NOMO-1 treated with DMSO at 0.1 percent for 48 hours (cell line): ENCODE results near the gene TNFSF13B.
"Not testable (repeated sequence)": the region's sequence is repeated elsewhere in the genome, so short reads cannot be mapped to it uniquely, and the experiment has no call there.

ENCODE experiments used
- DNase-seq: peaks from one replicate; lab custom pipeline; 2025; ENCODE audit not compliant: unreplicated experiment; lab: John Stamatoyannopoulos, UW

The TNFSF13B gene

DNA sequence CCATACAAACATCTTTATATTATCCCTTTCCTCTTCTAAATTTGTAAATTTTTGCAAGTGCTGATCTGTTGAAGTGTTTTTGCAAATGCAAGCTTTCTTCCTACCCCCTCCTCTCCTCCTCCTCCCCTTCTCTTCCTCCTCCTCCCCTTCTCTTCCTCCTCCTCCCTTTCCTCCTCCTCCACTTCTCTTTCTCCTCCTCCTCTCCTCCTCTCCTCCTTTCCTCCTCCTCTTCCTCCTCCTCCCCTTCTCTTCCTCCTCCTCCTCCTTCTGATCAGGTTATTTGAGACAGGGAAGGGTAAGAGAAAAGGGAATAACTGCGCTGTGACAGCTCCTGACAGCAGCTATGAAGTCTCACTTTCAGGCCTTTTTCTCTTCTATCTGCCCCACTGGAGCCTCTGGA lies 8.9 kb downstream of the TNFSF13B start:
- DNase-seq, result no peak

DNA sequence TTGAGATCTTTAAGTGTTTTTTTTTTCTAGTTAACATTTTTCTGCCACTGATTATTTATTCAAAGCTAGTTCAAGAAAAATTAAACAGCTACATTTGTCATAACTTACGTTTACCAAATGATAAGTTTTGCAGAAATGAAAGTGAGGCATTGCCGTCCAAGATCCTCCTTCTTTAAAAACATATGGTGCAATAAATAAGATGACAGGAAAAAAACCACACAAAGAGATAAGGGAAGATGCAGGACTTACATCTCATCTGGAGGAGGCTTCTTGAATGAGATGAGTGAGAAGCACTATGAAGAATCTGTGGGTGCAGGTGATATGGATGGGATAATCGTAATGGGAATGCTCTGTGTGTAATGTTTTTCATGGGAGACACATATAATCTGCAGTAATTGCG lies 12.4 kb downstream of the TNFSF13B start:
- DNase-seq, result peak; percentile 83

DNA sequence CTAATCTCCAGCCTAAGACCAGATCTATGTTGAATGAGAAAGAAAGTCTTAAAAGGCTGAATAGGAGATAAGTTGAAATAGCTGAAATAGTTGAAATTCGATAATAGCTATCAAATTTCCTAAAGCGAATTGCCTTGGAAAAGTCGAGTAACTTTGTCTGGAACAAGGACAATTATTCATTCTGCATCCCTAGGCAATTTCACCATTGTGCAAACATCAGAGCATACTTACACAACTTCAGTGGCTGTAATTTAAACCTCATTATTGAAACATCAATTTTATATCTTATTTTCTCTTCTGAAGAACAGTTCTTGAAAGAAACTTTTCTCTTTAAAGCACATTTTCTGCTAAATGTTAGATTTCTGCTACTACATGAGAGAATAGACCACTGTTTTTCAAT lies 13.6 kb downstream of the TNFSF13B start:
- DNase-seq, result peak; percentile 11

DNA sequence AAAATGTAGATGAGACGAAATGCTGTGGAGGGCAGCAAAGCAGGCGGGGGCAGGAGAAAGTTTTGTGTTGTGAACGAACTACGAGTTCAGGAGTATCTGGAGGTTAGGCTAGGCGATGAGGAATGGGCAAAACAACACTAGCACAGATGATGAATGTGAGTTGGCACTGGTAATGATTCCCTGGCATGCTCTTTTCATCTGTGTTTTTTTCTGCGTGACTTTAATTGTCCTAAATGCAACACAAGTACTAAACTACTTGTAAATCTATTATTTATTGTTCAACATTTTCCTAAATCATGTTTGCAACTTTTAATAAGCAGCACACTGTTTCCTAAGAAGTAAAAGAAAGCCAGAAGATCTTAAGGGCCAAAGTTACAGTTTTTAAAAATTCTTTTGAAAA lies 19.2 kb downstream of the TNFSF13B start:
- DNase-seq, result no peak

DNA sequence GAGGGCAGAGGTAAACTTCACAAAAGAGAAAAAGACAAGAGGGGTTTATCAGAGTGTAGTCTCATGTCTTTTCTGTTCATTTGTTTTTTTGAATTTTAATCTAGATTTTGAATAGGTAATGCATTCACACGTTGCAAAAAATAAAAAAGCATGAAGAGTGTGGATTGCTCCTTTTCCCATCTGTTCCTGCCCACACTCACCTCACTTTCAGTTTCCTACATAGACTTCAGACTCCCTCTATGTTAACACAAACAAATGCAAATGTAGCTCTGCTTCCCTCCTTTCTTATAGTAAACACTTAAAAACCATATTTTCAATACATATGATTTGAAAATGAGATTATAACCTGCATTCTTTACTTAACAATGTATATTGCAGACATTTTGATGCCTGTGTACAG lies 20.3 kb downstream of the TNFSF13B start:
- DNase-seq, result no peak

DNA sequence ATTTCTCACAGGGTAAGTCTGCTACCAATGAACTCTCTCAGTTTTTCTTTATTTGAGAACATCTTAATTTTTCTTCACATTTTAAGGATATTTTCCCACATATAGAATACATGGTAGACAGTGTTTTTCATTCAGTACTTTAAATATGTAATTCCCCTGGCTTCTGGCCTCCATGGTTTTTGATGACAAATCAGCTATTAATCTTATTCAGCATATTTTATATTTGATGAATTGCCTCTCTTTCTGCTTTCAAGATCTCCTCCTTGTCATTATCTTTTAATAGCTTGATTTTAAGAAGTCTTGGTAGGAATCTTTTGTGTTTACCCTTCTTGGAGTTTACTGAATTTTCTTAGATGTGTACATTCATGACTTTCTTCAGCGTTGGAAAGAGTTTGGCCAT lies 27.6 kb downstream of the TNFSF13B start:
- no peak for DNase-seq

DNA sequence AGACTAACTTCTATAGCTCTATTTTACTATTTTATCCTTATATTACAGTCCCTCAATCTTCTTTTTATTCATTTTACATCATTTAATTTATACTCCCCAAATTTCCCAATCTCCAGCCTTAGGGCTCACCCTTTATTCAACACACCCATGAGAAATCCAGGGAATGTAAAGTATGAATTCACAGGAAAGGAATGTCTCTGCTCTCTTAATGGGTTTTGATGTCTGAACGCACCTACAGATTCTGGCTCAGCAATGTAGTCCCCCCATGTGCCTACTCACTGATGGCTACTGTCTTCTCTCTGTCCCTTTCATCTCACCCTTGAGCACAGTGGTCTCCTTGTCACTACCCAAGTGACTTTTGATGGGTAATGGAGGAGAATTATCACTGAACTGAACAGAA lies 32.8 kb downstream of the TNFSF13B start:
- no peak for DNase-seq

DNA sequence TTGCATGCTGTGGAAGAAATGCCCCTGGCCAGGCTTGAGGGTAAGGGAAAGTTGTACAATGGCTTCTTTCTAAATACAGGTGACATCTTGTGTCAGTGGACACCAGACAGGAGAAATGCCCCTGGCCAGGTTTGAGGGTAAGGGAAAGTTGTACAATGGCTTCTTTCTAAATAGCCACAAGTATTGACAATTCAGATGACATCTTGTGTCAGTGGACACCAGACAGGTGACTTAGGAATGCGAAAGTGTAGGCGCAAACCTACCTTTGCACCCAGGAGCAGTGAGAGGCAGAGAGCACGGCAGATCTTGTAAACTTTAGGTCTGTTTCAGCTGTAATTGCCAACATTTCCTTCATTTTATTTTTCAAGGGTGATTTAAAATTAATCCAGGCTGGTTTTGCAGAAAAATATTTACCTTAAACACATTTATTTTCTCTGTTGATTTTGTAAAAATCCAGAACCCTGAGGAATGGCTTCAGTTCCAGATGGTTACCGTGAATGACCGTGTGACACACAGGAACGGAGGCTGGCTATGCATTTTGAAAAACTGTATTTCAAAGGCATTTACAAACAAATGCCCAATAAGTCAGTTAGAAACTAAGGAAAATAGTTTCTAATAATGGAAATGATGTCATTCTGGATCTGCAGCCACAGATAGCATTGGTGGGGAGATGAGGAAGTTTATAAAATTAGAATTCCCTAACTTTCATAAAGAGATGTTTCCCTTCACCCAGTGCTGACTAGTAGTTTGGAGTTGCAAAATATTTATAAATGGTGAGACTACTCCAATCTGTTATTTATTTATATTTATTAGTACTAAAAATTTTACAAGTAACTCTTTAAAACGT lies 34.9 kb downstream of the TNFSF13B start:
- DNase-seq, result no peak

DNA sequence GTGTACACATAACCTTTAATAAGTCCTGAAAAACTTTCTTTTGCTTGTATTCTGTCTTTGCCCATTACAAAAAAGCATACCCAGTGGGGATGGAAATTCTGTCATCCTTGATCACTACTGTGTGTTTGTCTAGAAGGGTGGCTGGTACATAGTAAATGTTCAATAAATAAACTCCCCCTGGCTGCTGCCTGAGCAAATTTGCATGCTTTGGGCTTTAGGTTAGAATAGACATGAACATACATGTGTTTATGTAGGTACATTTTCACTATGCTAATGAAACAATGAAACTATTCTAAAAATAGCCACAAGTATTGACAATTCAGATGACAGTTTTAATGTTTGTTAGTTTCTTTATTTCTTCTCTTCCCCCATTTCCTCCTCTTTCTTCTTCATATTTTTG lies 36.1 kb downstream of the TNFSF13B start:
- DNase-seq, result no peak

DNA sequence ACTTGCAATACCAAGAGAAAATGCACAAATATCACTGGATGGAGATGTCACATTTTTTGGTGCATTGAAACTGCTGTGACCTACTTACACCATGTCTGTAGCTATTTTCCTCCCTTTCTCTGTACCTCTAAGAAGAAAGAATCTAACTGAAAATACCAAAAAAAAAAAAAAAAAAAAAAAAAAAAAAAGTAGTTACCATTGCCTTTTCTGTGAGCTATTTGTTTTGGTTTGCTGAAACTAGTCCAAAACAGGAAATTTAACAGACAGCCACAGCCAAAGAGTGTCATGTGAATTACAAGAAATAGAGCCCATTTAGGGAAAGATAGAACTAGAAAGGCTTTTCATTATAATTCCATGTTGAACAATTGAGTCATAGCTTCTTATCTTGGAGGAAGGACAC lies 37.3 kb downstream of the TNFSF13B start:
- DNase-seq, result no peak

DNA sequence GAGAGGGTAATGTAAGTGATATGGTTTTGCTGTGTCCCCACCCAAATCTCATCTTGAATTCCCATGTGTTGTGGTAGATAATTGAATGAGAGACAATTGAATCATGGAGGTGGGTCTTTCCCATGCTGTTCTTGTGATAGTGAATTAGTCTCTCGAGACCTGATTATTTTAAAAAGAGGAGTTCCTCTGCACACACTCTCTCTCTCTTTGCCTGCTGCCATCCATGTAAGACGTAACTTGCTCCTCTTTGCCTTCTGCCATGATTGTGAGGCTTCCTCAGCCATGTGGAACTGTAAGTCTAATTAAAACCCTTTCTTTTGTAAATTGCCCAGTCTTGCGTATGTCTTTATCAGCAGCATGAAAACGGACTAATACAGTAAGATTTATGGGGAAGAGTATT lies 42.1 kb downstream of the TNFSF13B start:
- not testable (repeated sequence) for DNase-seq

DNA sequence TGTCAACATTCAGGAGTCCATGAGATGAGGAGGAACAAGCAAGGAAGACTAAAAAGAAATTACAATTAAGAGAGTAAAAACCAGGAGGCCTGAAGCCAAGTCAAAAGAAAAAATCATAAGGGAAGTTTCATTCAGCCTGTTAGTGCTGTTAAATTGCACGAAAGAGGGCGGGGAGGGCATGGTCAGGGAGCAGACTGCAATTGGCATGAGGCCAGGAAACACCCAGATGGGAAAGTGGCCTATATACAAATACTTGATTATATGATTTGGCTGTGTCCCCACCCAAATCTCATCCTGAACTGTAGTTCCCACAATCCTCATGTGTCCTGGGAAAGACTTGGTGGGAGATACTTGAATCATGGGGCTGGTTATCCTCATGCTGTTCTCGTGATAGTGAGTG lies 43.9 kb downstream of the TNFSF13B start:
- no peak for DNase-seq

DNA sequence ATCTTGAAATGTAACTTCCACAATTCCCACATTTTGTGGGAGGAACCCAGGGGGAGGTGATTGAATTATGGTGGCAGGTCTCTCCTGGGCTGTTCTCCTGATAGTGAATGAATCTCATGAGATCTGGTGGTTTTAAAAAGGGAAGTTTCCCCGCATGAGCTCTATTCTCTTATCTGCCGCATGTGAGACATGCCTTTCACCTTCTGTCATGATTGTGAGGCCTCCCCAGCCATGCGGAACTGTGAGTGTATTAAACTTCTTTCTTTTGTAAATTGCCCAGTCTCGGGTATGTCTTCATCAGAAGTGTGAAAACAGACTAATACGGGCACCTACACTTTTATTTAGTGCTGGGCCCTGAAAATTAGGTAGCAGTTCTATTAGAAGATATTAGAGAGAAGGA lies 45.8 kb downstream of the TNFSF13B start:
- DNase-seq, result no peak

DNA sequence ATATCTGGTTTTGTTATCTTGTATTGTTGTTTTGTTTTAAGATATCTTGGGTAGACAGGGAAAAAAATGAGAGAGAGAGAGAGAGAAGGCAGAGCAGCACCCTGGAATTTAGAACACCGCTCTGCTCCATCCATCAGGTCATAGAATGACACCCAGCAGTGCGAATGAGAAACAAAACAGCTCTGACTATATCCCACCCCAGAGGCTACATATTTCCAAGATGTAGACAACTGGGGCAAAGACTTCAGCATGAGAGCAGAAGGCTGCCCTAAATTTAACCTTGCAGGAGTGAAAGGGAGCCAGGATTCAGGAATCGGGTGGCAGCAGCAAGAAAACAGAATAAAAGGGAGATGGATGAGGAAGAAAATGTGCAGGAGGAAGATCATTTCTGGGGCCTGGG lies 46.5 kb downstream of the TNFSF13B start:
- DNase-seq, result no peak

DNA sequence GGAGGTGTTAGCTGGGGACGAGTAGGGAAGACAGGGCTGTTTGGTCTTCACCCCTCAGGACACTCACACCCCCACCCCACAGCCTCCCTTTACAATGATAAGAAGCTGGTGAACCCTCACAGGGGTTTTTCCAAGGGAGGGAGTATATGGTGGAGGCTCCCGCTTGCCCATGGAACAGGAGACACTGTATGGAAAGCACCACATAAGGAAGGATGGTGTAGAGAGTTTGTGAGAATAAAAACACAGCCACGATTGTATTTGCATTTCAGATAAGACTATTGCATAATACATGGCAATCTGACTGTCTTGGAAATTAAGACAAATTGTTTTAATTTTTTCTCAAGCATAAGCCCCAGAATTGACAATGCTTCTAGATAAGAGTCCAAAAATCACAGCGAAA lies 46.9 kb downstream of the TNFSF13B start:
- no peak for DNase-seq

DNA sequence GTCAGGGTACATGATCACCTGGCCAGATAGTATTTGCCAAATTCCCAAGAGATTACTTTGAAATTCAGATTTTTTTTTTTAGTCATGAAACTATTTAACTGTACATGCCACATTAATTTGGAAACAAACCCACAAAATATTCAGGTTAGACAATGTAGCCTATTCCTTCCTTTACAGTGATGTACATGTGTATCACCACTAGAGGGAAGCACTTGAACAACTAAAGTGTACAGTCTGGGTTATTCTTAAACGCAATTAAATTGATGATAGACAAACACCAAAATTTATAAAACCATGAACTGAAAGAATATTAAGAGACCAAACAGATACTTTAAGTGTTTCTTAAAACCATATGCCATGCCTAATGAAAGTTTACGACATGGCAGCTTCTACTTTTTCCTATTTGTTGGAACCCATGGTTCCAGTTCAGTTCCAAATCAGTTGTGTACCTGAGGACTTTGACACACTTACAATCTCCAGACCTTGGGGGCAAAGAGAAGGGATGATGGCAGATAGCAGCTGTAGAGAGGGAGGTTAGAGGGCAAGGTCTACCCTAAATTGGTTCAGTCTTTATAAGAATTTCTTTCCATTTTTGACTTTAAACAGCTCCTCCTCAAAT lies 52.8 kb downstream of the TNFSF13B start:
- peak; percentile 64 for DNase-seq

DNA sequence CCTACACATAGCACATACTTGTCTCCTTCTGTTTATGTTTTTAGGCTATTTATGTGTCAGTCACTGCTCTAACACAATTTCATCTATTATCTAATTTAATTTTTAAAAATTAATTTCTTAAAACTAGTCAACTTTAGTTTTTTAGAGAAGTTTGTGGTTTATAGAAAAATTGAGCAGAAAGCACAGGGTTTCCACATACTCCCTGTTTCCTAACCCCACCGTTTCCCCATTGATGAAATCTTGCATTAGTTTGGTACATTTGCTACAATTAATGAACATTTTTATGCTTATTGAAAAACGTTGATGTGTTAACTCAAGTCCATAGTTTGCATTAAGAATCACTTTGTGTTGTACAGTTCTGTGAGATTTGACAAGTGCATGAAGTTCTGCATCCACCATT lies 53.5 kb downstream of the TNFSF13B start:
- DNase-seq, result peak; percentile 47

DNA sequence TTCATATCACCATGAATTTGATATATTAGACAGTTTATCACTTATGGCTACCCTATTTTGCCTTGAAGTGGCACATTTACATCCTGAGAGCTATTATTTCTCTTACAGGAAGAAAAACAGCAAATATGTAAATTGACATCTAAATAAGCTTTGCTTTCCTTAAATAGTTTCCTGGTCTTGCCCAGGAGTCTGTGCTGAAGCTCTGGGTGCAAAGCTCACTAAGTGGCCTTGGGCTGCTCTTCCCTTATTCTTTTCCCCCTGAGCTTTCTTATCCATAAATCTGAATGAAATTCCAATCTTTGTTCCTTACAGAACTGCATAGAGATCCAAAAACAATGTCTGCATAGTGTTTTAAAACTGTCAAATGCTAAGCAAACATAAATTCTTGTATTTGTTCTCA lies 56.3 kb downstream of the TNFSF13B start:
- DNase-seq, result no peak

DNA sequence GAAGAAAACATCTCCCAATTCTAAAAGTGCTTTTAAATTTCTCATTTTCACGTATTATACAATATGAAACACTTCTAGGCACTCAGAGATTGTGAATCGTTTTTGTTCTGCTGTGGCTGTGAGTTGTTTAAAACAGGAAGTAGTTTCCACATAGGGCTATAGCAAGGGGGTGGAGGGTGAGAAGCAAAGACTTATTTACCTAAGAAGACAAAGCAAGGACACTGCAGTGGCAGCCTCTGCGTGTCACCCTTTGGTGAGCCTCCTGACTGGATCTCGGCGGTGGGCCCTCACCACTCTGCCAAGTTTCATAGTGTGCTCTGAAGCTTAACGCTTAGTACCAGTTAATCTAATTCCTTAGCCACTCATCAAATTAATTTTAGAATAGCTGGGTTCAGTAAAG lies 56.8 kb downstream of the TNFSF13B start:
- peak; percentile 85 for DNase-seq

DNA sequence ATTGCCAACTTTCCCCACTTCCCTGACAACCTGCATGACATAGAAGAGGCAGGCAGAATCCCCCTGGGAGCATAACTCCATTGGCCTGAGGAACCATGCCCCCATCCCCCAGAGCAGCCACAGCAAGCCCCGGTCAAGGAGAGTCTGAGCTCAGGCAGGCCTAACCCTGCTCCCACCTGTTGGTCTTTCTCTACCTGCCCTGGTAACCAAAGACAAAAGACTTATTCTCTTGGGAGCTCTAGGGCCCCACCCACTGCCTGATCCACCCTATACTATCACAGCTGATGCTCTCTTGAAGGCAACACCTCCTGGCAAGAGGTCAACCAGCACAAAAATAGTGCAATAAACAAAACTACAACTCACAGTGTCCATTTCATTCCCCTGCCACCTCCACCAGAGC lies 59.3 kb downstream of the TNFSF13B start:
- no peak for DNase-seq

DNA sequence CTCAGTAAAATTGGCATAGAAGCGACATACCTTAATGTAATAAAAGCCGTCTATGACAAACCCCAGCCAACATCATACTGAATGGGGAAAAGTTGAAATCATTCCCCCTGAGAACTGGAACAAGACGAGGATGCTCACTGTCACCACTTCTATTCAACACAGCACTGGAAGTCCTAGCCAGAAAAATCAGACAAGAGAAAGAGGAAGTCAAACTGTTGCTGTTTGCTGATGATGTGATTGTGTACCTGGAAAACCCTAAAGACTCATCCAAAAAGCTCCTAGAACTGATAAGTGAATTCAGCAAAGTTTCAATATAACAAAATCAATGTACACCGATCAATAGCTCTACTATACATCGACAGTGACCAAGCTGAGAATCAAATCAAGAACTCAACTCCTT lies 63.3 kb downstream of the TNFSF13B start:
- no peak for DNase-seq

DNA sequence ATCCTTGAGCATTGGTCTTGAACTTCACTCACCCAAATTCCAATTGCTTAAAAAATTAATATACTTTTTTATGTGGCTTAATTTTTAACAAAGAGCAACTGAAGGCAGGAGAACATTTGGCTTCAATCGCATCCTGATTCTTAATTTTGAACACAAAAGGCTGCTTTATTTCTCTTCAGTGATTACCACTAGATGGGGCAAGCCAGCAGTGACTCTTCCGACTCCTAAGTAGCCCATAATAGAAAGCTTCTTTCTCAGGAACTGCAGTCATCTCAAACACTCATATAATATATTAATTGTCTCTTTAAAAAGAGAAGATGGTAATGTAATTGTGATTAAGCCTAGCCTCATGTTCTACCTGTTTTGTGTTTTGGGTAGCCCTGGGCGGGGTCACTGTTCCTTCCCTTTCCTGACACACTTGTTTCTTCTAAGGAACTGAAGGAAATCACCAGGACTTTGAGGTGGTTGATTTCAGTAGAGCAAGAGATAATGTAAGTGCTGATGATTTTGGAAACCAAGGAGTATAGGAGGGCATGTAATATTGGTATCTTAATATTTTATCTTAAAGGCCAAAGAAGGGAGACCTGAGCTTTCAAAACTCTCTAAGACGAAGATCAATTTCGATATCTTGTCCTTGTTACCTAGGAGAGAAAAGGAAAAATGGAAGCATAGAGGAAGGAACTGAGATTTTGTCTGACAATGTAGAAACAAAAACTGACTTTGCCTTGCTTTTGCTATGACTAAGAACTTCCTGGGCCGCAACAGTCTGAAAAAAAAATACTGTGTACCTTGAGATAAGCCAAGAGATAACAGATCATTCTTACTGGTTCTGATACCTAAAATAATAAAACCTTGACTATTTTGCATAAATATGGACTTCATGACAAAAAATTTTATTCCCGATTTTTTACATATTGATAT lies 73.1 kb downstream of the TNFSF13B start:
- DNase-seq, result peak; percentile 56
